Measurements from ENCODE around the gene LRRC1.

- TF ChIP-seq CTCF (IDR thresholded peaks at IDR 0.05 in 8 of 11, conservative IDR thresholded peaks at IDR 0.05 in 3 of 11) (no peak), POLR2AphosphoS5 (IDR thresholded peaks at IDR 0.05) (no peak), POLR2A (IDR thresholded peaks at IDR 0.05) (no peak)
Measured at GRCh38 chr6:53862662-53863462, 68.1 kb downstream of the LRRC1 start.

All from spleen (tissue), 7 donors.